WTC11 (cell line): Measurements from ENCODE around the gene WDR64. TPM values are rescaled to one million over a fixed set of nuclear protein-coding genes. Genes with fewer than 3 reads are reported as not detected.

ENCODE experiments used
- ATAC-seq: fragments of 200-7000 bp; cut with Tn5 transposase; 2 replicates; pipeline ENCODE4 v1.10.0; 2021; ENCODE audit warnings: mild to moderate bottlenecking, moderate library complexity
- CTCF ChIA-PET: fragments of 300-600 bp; sonication (Branson Sonifier 250); formaldehyde crosslinking; loops from one replicate; lab custom pipeline; 2021; ENCODE audit warnings: antibody characterized with exemption; lab: Charles Lee
- POLR2A ChIA-PET: fragments of 350-600 bp; sonication (Branson Sonifier 250); formaldehyde crosslinking; loops from one replicate; lab custom pipeline; 2021; ENCODE audit warnings: antibody characterized with exemption; lab: Charles Lee
- DNase-seq: peaks from one replicate; pipeline ENCODE4 v3.0.0; 2021; ENCODE audit warnings: low spot score
- H3K27ac Mint-ChIP-seq: 2 replicates; pipeline ENCODE4 v1.8.0; 2021; ENCODE audit warnings: mixed read lengths
- H3K27me3 Mint-ChIP-seq: 2 replicates; pipeline ENCODE4 v1.8.0; 2021; ENCODE audit warnings: low read depth, mild to moderate bottlenecking, moderate library complexity, mixed read lengths
- H3K36me3 Mint-ChIP-seq: 2 replicates; pipeline ENCODE4 v1.8.0; 2021; ENCODE audit warnings: mixed read lengths
- H3K4me1 Mint-ChIP-seq: 2 replicates; pipeline ENCODE4 v1.8.0; 2022; ENCODE audit warnings: mixed read lengths
- H3K4me3 Mint-ChIP-seq: 2 replicates; pipeline ENCODE4 v1.8.0; 2021; ENCODE audit warnings: mild to moderate bottlenecking, moderate library complexity, mixed read lengths
- H3K9me3 Mint-ChIP-seq: 2 replicates; pipeline ENCODE4 v1.8.0; 2021; ENCODE audit warnings: mixed read lengths
- ARID4B ChIP-seq: sonication (generic); formaldehyde crosslinking; IDR thresholded peaks from 2 replicates; pipeline ENCODE4 v1.8.0; 2023; ENCODE audit warnings: missing genetic modification reagents, mild to moderate bottlenecking, borderline replicate concordance
- CDX4 ChIP-seq: fragments of 250-450 bp; sonication (Bioruptor Pico); IDR thresholded peaks from 2 replicates; pipeline ENCODE4 v1.9.0; 2021; ENCODE audit warnings: moderate library complexity, mild to moderate bottlenecking, inconsistent platforms, borderline replicate concordance
- E2F1 ChIP-seq: sonication (generic); formaldehyde crosslinking; IDR thresholded peaks from 2 replicates; pipeline ENCODE4 v1.8.0; 2022; ENCODE audit warnings: mild to moderate bottlenecking, missing genetic modification reagents
- E2F5 ChIP-seq: sonication (generic); formaldehyde crosslinking; IDR thresholded peaks from 2 replicates; pipeline ENCODE4 v1.8.1; 2022; ENCODE audit warnings: mild to moderate bottlenecking, moderate library complexity, missing genetic modification reagents
- FOXP1 ChIP-seq: sonication (generic); formaldehyde crosslinking; IDR thresholded peaks from 2 replicates; pipeline ENCODE4 v1.8.0; 2022; ENCODE audit warnings: missing genetic modification reagents, mild to moderate bottlenecking, moderate library complexity, borderline replicate concordance
- GTF2I ChIP-seq: fragments of 250-450 bp; sonication (Bioruptor Pico); conservative IDR thresholded peaks from 2 replicates; pipeline ENCODE4 v1.4.0; 2021; ENCODE audit warnings: mild to moderate bottlenecking
- IRF1 ChIP-seq: sonication (generic); formaldehyde crosslinking; IDR thresholded peaks from 2 replicates; pipeline ENCODE4 v1.8.0; 2023; ENCODE audit warnings: missing genetic modification reagents
- IRF2 ChIP-seq: sonication (generic); formaldehyde crosslinking; IDR thresholded peaks from 2 replicates; pipeline ENCODE4 v1.8.0; 2022; ENCODE audit warnings: low read depth, missing genetic modification reagents, borderline replicate concordance
- KAT7 ChIP-seq: sonication (generic); formaldehyde crosslinking; IDR thresholded peaks from 2 replicates; pipeline ENCODE4 v1.8.1; 2023; ENCODE audit warnings: missing genetic modification reagents, mild to moderate bottlenecking, borderline replicate concordance
- MXD4 ChIP-seq: fragments of 250-450 bp; sonication (Bioruptor Pico); IDR thresholded peaks from 2 replicates; pipeline ENCODE4 v1.8.0; 2021; ENCODE audit warnings: mild to moderate bottlenecking, moderate library complexity, borderline replicate concordance
- PREB ChIP-seq: sonication (generic); formaldehyde crosslinking; IDR thresholded peaks from 2 replicates; pipeline ENCODE4 v1.8.1; 2022; ENCODE audit warnings: mild to moderate bottlenecking, missing genetic modification reagents, moderate library complexity, borderline replicate concordance
- PRRX2 ChIP-seq: fragments of 250-450 bp; sonication (Bioruptor Pico); IDR thresholded peaks from 2 replicates; pipeline ENCODE4 v1.8.0; 2021; ENCODE audit warnings: mild to moderate bottlenecking
- TCF7 ChIP-seq: sonication (generic); formaldehyde crosslinking; IDR thresholded peaks from 2 replicates; pipeline ENCODE4 v1.8.0; 2022; ENCODE audit warnings: mild to moderate bottlenecking, low read depth, missing genetic modification reagents, moderate library complexity
- TEAD1 ChIP-seq: sonication (generic); formaldehyde crosslinking; IDR thresholded peaks from 2 replicates; pipeline ENCODE4 v1.8.0; 2022; ENCODE audit warnings: mild to moderate bottlenecking, missing genetic modification reagents
- USF2 ChIP-seq: sonication (generic); formaldehyde crosslinking; IDR thresholded peaks from 2 replicates; pipeline ENCODE4 v1.8.1; 2023; ENCODE audit warnings: mild to moderate bottlenecking, missing genetic modification reagents, moderate library complexity
- ZNF317 ChIP-seq: sonication (generic); formaldehyde crosslinking; IDR thresholded peaks from 2 replicates; pipeline ENCODE4 v1.8.1; 2023; ENCODE audit warnings: low read depth, mild to moderate bottlenecking, moderate library complexity, missing genetic modification reagents, borderline replicate concordance
- ZNF532 ChIP-seq: fragments of 250-450 bp; sonication (Bioruptor Pico); IDR thresholded peaks from 2 replicates; pipeline ENCODE4 v1.9.0; 2021; ENCODE audit warnings: mild to moderate bottlenecking, borderline replicate concordance
- total RNA-seq: library from RNA; stranded (reverse); gene quantifications from 3 replicates; pipeline ENCODE4 v1.2.3, GENCODE V29; 2021

The WDR64 gene
- total RNA-seq, 1 experiment from 2014 or later: not detected

GRCh38 chr1:241698177-241698576 lies 46.1 kb downstream of the WDR64 start:
- ATAC-seq (no peak), DNase-seq (no peak)
- Mint-ChIP-seq H3K36me3 (no peaks in the 10 kb centered on the region), H3K27ac (no peak overlapping the region), H3K4me3 (no peak overlapping the region), H3K27me3 (no peaks in the 10 kb centered on the region), H3K4me1 (no peaks in the 10 kb centered on the region), H3K9me3 (no peaks in the 10 kb centered on the region)
- TF ChIP-seq MXD4 (no peak), ZNF532 (no peak), GTF2I (no peak), IRF1 (CRISPR knock-in tag) (no peak), KAT7 (CRISPR knock-in tag) (no peak), PRRX2 (CRISPR knock-in tag) (no peak), TEAD1 (CRISPR knock-in tag) (no peak), IRF2 (CRISPR knock-in tag) (no peak), USF2 (CRISPR knock-in tag) (no peak), ZNF317 (CRISPR knock-in tag) (no peak), PREB (CRISPR knock-in tag) (no peak), E2F5 (CRISPR knock-in tag) (no peak), TCF7 (no peak)
- CTCF ChIA-PET: no interaction called here
- POLR2A ChIA-PET: no interaction called here

GRCh38 chr1:241701483-241702295 lies 49.6 kb downstream of the WDR64 start:
- no peak overlapping the region for H3K27ac Mint-ChIP-seq
- H3K4me3 Mint-ChIP-seq: no peak overlapping the region
- ChIA-PET POLR2A (no interaction called here), CTCF (interaction anchor here (0.8 kb wide), 1 partner anchor 97 kb away, joined by 4 read pairs; no protein-coding TSS in a partner anchor)
- H3K9me3 Mint-ChIP-seq: peaks cover 5% of the 10 kb centered on the region; the same call in 1 of the 2 replicates
- no peaks in the 10 kb centered on the region for H3K4me1 Mint-ChIP-seq
- ATAC-seq: no peak
- H3K36me3 Mint-ChIP-seq: no peaks in the 10 kb centered on the region
- H3K27me3 Mint-ChIP-seq: no peaks in the 10 kb centered on the region
- DNase-seq: no peak
- TF ChIP-seq FOXP1 (CRISPR knock-in tag) (no peak), CDX4 (CRISPR knock-in tag) (no peak), E2F1 (CRISPR knock-in tag) (no peak), ARID4B (CRISPR knock-in tag) (no peak)
